Spleen (tissue), 11 donors: ENCODE measurements around the gene BRMS1. TPM values are rescaled to one million over a fixed set of nuclear protein-coding genes. Genes with fewer than 3 reads are reported as not detected.
A peak's percentile ranks its signal among the peaks of the same experiment; 100 is the strongest.

Experiments used
- DNase-seq: peaks from one replicate; pipeline ENCODE4 v3.0.0-alpha.2; 2020
- H3K27ac ChIP-seq, 8 donors: fragments of 200-600 bp; sonication (generic) in 7 of 8; 1 replicate in 4 of 8; 2 replicates in 4 of 8; pipeline versions ENCODE4 v1.5.0 to v1.8.0; 2016 to 2021; ENCODE audit warnings: inconsistent platforms in 4 of 8, mild to moderate bottlenecking in 4 of 8, moderate library complexity in 1 of 8
- H3K27me3 ChIP-seq, 7 donors: fragments of 200-600 bp; sonication (generic) in 6 of 7; replicated peaks in 1 of 7; 1 replicate in 4 of 7; 2 replicates in 3 of 7; pipeline versions ENCODE4 v1.5.0 to v1.8.0; 2016 to 2021; ENCODE audit warnings: inconsistent platforms in 3 of 7, mild to moderate bottlenecking in 1 of 7
- H3K36me3 ChIP-seq, 6 donors: fragments of 200-600 bp; sonication (generic) in 5 of 6; 1 replicate in 4 of 6; 2 replicates in 2 of 6; pipeline versions ENCODE4 v1.5.0 to v1.8.0; 2016 to 2021; ENCODE audit warnings: inconsistent platforms in 2 of 6
- H3K4me1 ChIP-seq, 6 donors: fragments of 200-600 bp; sonication (generic) in 5 of 6; 1 replicate in 3 of 6; 2 replicates in 3 of 6; pipeline versions ENCODE4 v1.5.0 to v1.8.0; 2016 to 2021; ENCODE audit warnings: inconsistent platforms in 3 of 6
- H3K4me3 ChIP-seq, 8 donors: fragments of 200-600 bp; sonication (generic) in 7 of 8; 1 replicate in 4 of 8; 2 replicates in 4 of 8; pipeline versions ENCODE4 v1.5.0 to v1.8.0; 2016 to 2021; ENCODE audit warnings: inconsistent platforms in 4 of 8, mild to moderate bottlenecking in 4 of 8, moderate library complexity in 2 of 8
- H3K9me3 ChIP-seq, 8 donors: fragments of 200-600 bp; sonication (generic) in 7 of 8; 1 replicate in 4 of 8; 2 replicates in 4 of 8; pipeline versions ENCODE4 v1.5.0 to v1.8.0; 2016 to 2021; ENCODE audit warnings: inconsistent platforms in 4 of 8
- POLR2A ChIP-seq, 3 donors: fragments of 450-650 bp; IDR thresholded peaks; one replicate each; pipeline ENCODE4 v1.5.1; 2017; ENCODE audit warnings: antibody characterized with exemption in 3 of 3, mild to moderate bottlenecking in 1 of 3
- POLR2AphosphoS5 ChIP-seq, 3 donors: sonication (generic); formaldehyde crosslinking; IDR thresholded peaks; one replicate each; pipeline ENCODE4 v1.5.1; 2017; ENCODE audit warnings: antibody characterized with exemption in 3 of 3
- WGBS, 5 donors: extraction: QIAGEN DNeasy Blood & Tissue Kit in 3 of 5; methylation state at CpG; one replicate each; pipeline versions ENCODE4 v1.1.5 to v1.1.7; 2013 to 2018; 5-methylcytosine and 5-hydroxymethylcytosine counted together
- intact Hi-C: fragments of 100-400 bp; cut with DNase I; formaldehyde crosslinking; loops from one replicate; pipeline ENCODE4 v1.15.0; 2023; ENCODE audit warnings: low total_unique reads
- polyA plus RNA-seq, 3 donors: library from polyadenylated mRNA; stranded (reverse); fragments of 200-250 nt; gene quantifications; one replicate each; pipeline ENCODE4 v1.2.1, GENCODE V29; 2013
- total RNA-seq, 7 donors: library from RNA; depleted of rRNA in 3 of 7; stranded (reverse); fragments of >200 nt in 3 of 7; fragmentation: NEBNext Ultra II Directional in 4 of 7; extraction: Animal tissue kit (Norgen Biotek cat#: 25700) in 4 of 7; gene quantifications; one replicate each; pipeline versions ENCODE4 v1.1.0 to v1.2.1, GENCODE V29; 2016 to 2021
- TF ChIP-seq, protein P1 (sequence below), 11 experiments: fragments of 200-600 bp in 7 of 11; fragments of 450-650 bp in 4 of 11; sonication (generic) in 4 of 11; IDR thresholded peaks in 8 of 11; conservative IDR thresholded peaks in 3 of 11; 1 replicate in 7 of 11; 2 replicates in 4 of 11; pipeline versions ENCODE4 v1.4.0 to v1.8.0; 2016 to 2021; ENCODE audit warnings: antibody characterized with exemption in 11 of 11, inconsistent platforms in 4 of 11, mild to moderate bottlenecking in 1 of 11
- donor health status: healthy with polysubstance abuse.
- donor health status: DM: no; HTN: no; CAD: no; lungs with moderate emphysema.
- donor health status: DM: no; HTN: no; CAD: no.
- donor health status: Bipolar disorder and iron deficiency.
- donor health status: healthy.
- donor health status: DM: no; HTN: no; CAD: no.
- donor health status: DM: yes; HTN: yes; CAD: no.

Gene BRMS1
- total and polyA plus RNA-seq, 10 donors = 32.3 to 90.6 (median 42.8) TPM

DNA sequence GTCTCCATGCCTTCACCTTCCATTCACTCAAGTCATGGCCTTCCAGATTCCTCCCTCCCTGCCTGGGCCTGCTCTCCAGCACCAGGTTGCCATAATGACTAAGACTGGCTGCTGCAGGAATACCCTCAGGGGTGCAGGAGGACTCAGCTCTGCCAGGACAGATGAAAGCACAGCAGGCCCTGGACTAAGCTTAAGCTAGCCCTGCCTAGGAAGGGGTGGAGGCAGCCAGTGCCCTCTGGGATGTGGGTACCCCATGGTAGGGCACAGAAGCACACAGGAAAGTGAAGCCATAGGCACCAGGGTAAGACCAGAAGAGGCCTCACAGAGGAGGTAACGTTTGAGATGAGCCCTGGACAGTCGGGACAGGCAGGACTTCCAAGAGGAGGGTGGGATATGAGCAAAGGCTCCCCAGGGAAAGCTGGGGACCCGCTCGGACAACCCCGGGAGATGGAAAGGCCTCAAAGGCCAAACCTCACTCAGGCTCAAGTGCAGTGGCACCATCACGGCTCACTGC lies 5.7 kb downstream of the BRMS1 start:
- Histone ChIP-seq H3K36me3 (peaks cover 7 to 68% (median 53%) of the 10 kb centered on the region in 6 donors), H3K9me3 (no peaks in the 10 kb centered on the region), H3K27ac (no peak overlapping the region), H3K4me1 (peaks cover 20 to 64% (median 46%) of the 10 kb centered on the region in 6 donors), H3K4me3 (no peak overlapping the region), H3K27me3 (peaks cover 0 to 11% (median 0%) of the 10 kb centered on the region in 7 donors)
- DNase-seq = peak; percentile 47
- WGBS, 5 donors = 86 to 98% (median 90%) methylated on average over 6 of the region's 6 CpGs
- no peak for TF ChIP-seq POLR2A (IDR thresholded peaks at IDR 0.05)
- TF ChIP-seq, protein P1, sequence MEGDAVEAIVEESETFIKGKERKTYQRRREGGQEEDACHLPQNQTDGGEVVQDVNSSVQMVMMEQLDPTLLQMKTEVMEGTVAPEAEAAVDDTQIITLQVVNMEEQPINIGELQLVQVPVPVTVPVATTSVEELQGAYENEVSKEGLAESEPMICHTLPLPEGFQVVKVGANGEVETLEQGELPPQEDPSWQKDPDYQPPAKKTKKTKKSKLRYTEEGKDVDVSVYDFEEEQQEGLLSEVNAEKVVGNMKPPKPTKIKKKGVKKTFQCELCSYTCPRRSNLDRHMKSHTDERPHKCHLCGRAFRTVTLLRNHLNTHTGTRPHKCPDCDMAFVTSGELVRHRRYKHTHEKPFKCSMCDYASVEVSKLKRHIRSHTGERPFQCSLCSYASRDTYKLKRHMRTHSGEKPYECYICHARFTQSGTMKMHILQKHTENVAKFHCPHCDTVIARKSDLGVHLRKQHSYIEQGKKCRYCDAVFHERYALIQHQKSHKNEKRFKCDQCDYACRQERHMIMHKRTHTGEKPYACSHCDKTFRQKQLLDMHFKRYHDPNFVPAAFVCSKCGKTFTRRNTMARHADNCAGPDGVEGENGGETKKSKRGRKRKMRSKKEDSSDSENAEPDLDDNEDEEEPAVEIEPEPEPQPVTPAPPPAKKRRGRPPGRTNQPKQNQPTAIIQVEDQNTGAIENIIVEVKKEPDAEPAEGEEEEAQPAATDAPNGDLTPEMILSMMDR (IDR thresholded peaks at IDR 0.05 in 8 of 11, conservative IDR thresholded peaks at IDR 0.05 in 3 of 11) = no peak
- no peak for TF ChIP-seq POLR2AphosphoS5 (IDR thresholded peaks at IDR 0.05)
- intact Hi-C loops = no loop called here

DNA sequence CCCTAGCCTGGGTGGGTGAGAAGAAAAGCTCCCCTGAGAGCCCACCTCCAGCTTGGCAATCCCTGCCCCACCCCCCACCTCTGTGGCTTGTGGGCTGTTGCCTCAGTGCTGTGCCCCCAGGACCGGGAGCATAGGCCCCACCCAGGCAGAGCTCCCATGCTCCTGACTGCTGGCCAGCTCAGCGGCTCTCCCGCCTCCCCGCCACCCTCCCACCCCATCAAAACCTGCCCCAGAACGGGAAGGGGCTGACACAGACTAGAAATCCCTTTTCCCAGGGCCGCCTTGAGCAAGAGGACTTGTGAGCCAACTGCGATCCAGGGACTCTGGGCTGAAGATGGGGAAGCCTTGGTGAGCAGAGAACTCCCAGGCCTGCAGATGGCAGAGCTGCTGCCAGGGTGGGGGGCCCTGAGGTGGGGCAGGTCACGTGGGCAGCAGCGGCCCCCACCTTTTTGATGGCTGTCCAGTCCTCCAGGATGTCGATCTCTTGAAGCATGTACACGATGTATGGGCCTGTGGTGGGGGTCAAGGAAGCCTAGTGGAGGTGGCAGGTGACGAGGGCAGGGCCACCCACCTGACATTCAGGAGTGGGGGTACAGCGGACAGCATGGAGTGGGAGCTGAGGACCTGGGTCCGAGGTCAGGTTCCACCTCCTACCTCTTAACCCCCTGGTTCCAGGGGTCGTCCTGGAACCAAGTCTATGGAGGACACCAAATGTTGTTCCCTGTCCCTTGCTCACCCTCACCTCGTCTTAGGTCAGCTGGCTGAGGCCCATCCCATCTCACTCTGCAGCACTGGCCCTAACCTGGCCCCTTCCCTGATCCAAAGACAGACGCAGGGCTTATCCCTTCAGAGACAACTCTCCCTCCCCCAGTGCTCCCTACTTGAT lies 6.4 kb downstream of the BRMS1 start:
- peaks cover 7 to 75% (median 53%) of the 10 kb centered on the region in 6 donors for H3K36me3 ChIP-seq
- peaks cover 0 to 11% (median 0%) of the 10 kb centered on the region in 7 donors for H3K27me3 ChIP-seq

DNA sequence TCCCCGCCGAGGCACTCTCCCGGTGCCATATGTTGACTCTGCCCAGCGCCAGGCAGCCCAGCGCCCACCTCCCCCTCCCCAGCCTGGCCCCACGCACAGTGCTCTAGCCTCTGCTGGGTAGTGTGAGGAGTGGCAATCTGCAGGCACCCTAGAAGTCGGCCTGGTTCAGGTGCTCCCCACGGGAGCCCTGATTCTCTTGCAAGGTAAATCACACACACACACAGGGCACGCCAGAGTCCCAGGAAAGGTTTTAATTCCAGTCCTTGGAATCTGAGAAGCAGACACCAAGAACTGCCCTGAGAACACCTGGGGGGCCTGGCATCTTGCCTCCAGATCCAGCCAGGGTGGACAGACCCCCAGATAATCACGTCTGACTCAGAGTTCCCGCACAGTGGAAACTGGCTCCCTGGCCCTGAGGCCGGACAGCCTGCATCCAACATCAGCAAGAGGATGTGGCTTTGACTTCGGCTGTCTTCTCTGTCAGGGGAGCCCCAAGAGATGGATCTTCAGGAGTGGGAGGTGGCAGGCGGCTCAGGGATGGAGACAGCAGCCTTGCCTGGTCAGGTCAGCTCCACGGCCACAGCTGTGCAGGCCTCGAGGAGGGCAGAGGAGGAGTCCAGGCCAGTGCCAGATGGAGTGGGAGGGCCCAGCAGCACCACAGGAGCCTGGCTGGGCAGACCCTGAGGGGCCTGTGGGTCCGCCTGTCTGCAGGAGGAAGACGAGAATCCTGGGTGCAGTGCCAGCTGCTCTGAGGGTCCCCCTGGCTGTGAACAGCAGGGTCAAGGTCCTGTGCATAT lies 7.6 kb downstream of the BRMS1 start:
- intact Hi-C loops = no loop called here
- no peak for TF ChIP-seq POLR2AphosphoS5 (IDR thresholded peaks at IDR 0.05)
- TF ChIP-seq, protein P1 (IDR thresholded peaks at IDR 0.05 in 8 of 11, conservative IDR thresholded peaks at IDR 0.05 in 3 of 11) = no peak
- no peak for TF ChIP-seq POLR2A (IDR thresholded peaks at IDR 0.05)
- DNase-seq = peak; percentile 74
- peak overlapping the region in 1 of 8 donors; percentile 75 for H3K4me3 ChIP-seq
- peaks cover 11 to 44% (median 33%) of the 10 kb centered on the region in 6 donors for H3K4me1 ChIP-seq
- 60 to 83% (median 73%) methylated on average over 14 to 18 of the region's 18 CpGs for WGBS, 5 donors
- no peaks in the 10 kb centered on the region for H3K9me3 ChIP-seq
- peak overlapping the region in 5 of 8 donors; percentile 70 to 85 (median 79) for H3K27ac ChIP-seq
- H3K27me3 ChIP-seq = peaks cover 0 to 11% (median 0%) of the 10 kb centered on the region in 7 donors
- peaks cover 7 to 80% (median 61%) of the 10 kb centered on the region in 6 donors for H3K36me3 ChIP-seq

More for the DNA sequence above, 6.4 kb downstream of the BRMS1 start:
- TF ChIP-seq POLR2AphosphoS5 (IDR thresholded peaks at IDR 0.05) (peak in 1 of 3 donors; percentile 43), POLR2A (IDR thresholded peaks at IDR 0.05) (no peak)
- WGBS, 5 donors = 85 to 94% (median 87%) methylated on average over 12 to 17 of the region's 17 CpGs
- peak; percentile 62 for DNase-seq
- intact Hi-C loops = no loop called here
- no peak overlapping the region for H3K4me3 ChIP-seq
- no peaks in the 10 kb centered on the region for H3K9me3 ChIP-seq
- peaks cover 13 to 57% (median 39%) of the 10 kb centered on the region in 6 donors for H3K4me1 ChIP-seq
- no peak overlapping the region for H3K27ac ChIP-seq
